Measurements from ENCODE around the gene CCR7.

DNA sequence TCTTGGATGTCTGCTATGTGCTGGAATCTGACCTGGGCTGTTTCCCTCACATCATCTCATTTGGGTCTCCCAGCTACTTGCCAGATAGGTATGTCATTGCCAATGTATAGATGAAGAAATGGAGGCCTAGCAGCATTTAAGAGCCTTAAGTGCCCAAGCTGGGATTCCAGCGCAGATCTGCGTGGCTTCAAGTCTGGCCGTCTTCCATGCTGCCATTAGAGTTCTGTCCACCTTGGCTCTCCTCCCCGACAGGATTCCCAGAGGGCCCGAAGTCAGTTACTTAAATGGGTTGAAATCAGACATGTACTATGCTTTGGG, 33.0 kb upstream of the CCR7 start:
- TF ChIP-seq EZH2phosphoT487 (IDR thresholded peaks at IDR 0.05; ENCODE audit: insufficient read depth, low read depth) (no peak), EZH2 (IDR thresholded peaks at IDR 0.05; ENCODE audit: insufficient read depth, poor library complexity, severe bottlenecking) (no peak)

Measured in GM23248 (cell line).